MCF 10A (cell line): Measurements from ENCODE around the gene FLVCR1. TPM values are rescaled to one million over a fixed set of nuclear protein-coding genes. Genes with fewer than 3 reads are reported as not detected.
"Not testable (repeated sequence)": the region's sequence is repeated elsewhere in the genome, so short reads cannot be mapped to it uniquely, and the experiment has no call there.

ENCODE experiments used
- BruUV-seq: library from RNA; stranded (reverse); fragments of 400-500 nt; replicated peaks from 2 replicates; lab custom pipeline; 2021; lab: Mats Ljungman, UMichigan
- CTCF ChIA-PET: fragments of 300-600 bp; sonication (Branson Sonifier 250); formaldehyde crosslinking; extraction: SDS; loops from one replicate; lab custom pipeline; 2021; ENCODE audit warnings: antibody characterized with exemption, inconsistent platforms; lab: Yijun Ruan, JAX
- POLR2A ChIA-PET: fragments of 300-600, 350-650 bp; sonication (Branson Sonifier 250); formaldehyde crosslinking; extraction: SDS; loops from one replicate; lab custom pipeline; 2020; ENCODE audit warnings: antibody characterized with exemption, inconsistent platforms; lab: Yijun Ruan, JAX
- DNase-seq: peaks from one replicate; pipeline ENCODE4 v3.0.0-alpha.2; 2018; ENCODE audit not compliant: unreplicated experiment
- H3K27ac Mint-ChIP-seq: one replicate; pipeline ENCODE4 v1.8.0; 2022; ENCODE audit warnings: mild to moderate bottlenecking, low read depth, mixed read lengths; ENCODE audit not compliant: unreplicated experiment
- H3K27me3 Mint-ChIP-seq: one replicate; pipeline ENCODE4 v1.8.0; 2022; ENCODE audit warnings: mixed read lengths; ENCODE audit not compliant: insufficient read depth, unreplicated experiment
- H3K36me3 Mint-ChIP-seq: one replicate; pipeline ENCODE4 v1.8.0; 2022; ENCODE audit warnings: mild to moderate bottlenecking, moderate library complexity, mixed read lengths; ENCODE audit not compliant: insufficient read depth, unreplicated experiment
- H3K4me1 Mint-ChIP-seq: one replicate; pipeline ENCODE4 v1.8.0; 2022; ENCODE audit warnings: mixed read lengths; ENCODE audit not compliant: insufficient read depth, unreplicated experiment
- H3K4me3 Mint-ChIP-seq: one replicate; pipeline ENCODE4 v1.8.0; 2022; ENCODE audit warnings: mild to moderate bottlenecking, moderate library complexity, mixed read lengths; ENCODE audit not compliant: unreplicated experiment
- H3K9me3 Mint-ChIP-seq: one replicate; pipeline ENCODE4 v1.8.0; 2022; ENCODE audit warnings: mixed read lengths; ENCODE audit not compliant: unreplicated experiment
- CTCF ChIP-seq: fragments of 200-600 bp; IDR thresholded peaks from one replicate; pipeline ENCODE4 v1.8.0; 2022; ENCODE audit warnings: antibody characterized with exemption, mild to moderate bottlenecking; ENCODE audit not compliant: unreplicated experiment
- intact Hi-C: fragments of 100-400 bp; cut with micrococcal nuclease; formaldehyde crosslinking; loops from 2 replicates; pipeline ENCODE4 v1.14.1; 2022
- total RNA-seq: library from RNA; stranded (reverse); gene quantifications from 2 replicates; pipeline ENCODE4 v1.2.3, GENCODE V29; 2022

Gene FLVCR1
- total RNA-seq, 1 experiment from 2014 or later, result 16.5 TPM

DNA sequence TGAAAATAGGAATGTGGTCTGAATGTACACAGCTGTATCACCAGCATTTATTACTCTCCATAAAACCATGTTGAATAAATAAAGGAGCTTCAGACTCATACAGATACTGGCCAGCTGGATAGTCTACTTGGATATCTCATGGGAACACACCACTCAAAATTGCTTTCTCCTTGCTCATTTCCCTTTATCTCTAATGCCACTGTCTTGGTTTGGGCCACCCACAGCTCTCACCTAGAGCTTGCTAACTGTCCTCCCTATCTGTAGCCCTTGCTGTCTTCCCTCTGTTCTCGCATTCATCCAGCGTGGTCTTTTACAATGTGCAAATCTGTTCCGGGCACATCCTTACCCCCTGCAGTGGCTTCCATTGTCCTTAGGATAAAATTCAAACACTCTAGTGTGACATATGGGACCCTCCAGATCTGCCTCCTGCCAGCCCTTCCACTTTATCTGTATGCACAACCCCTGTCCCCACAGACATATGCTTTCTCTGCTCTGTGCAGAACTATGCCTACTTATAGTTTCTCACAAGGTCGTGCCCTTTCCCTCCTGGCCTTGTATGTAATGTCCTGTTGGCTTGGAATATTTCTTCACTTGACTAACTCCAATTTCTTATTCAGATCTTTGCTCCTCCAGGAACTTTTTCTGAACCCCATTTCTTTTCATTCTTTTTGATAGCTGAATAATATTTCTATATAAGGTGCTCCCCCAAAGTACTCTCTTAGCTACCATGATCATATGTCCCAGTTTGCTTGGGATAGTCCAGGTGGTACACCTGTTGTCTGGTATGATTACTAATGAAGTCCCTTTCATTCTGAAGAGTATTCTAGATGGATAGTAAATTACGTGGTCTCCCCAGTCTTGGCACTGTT lies 2.9 kb downstream of the FLVCR1 start:
- DNase-seq, result peak; percentile 17
- CTCF ChIA-PET, result interaction anchor here (0.6 to 3.4 kb wide), 12 partner anchors 11 to 1093 kb away, joined by 3 to 13 read pairs (median 4); partner anchors contain the start of genes NSL1 and TATDN3
- no TSS peak for BruUV-seq
- H3K9me3 Mint-ChIP-seq, result no peaks in the 10 kb centered on the region
- no peak for TF ChIP-seq CTCF
- intact Hi-C loops, result no loop called here
- POLR2A ChIA-PET, result interaction anchor here (0.5 to 5.5 kb wide), 13 partner anchors 7 to 391 kb away, joined by 3 to 134 read pairs (median 4); partner anchors contain the start of genes ATF3, NSL1 and TATDN3
- peaks cover 12% of the 10 kb centered on the region for H3K4me1 Mint-ChIP-seq
- H3K4me3 Mint-ChIP-seq, result no peak overlapping the region
- H3K27me3 Mint-ChIP-seq, result no peaks in the 10 kb centered on the region
- no peak overlapping the region for H3K27ac Mint-ChIP-seq
- peaks cover 31% of the 10 kb centered on the region for H3K36me3 Mint-ChIP-seq

GRCh38 chr1:212862111-212862690 lies 4.1 kb downstream of the FLVCR1 start:
- Mint-ChIP-seq H3K27me3 (no peaks in the 10 kb centered on the region), H3K4me1 (peaks cover 12% of the 10 kb centered on the region), H3K36me3 (peaks cover 44% of the 10 kb centered on the region), H3K4me3 (no peak overlapping the region), H3K27ac (no peak overlapping the region), H3K9me3 (no peaks in the 10 kb centered on the region)
- BruUV-seq, result no TSS peak
- POLR2A ChIA-PET, result interaction anchor here (1.0 to 1.5 kb wide), 3 partner anchors 9 to 199 kb away, joined by 3 to 4 read pairs (median 4); no protein-coding TSS in a partner anchor
- intact Hi-C loops, result no loop called here
- DNase-seq, result no peak
- no peak for TF ChIP-seq CTCF
- CTCF ChIA-PET, result interaction anchor here (1.6 to 3.4 kb wide), 2 partner anchors 10 to 44 kb away, joined by 4 to 13 read pairs; no protein-coding TSS in a partner anchor

- ChIA-PET CTCF (interaction anchor here (0.6 to 1.0 kb wide), 8 partner anchors 9 to 1366 kb away, joined by 3 to 7 read pairs (median 4); no protein-coding TSS in a partner anchor), POLR2A (interaction anchor here (0.8 to 1.3 kb wide), 2 partner anchors 71 to 210 kb away, joined by 3 to 8 read pairs; partner anchors contain the start of genes NSL1 and TATDN3)
- H3K27ac Mint-ChIP-seq, H3K27me3 Mint-ChIP-seq, DNase-seq, H3K9me3 Mint-ChIP-seq, intact Hi-C loops, H3K4me3 Mint-ChIP-seq, BruUV-seq: not testable (repeated sequence)
- Mint-ChIP-seq H3K36me3 (peaks cover 41% of the 10 kb centered on the region), H3K4me1 (peaks cover 12% of the 10 kb centered on the region)
Measured at GRCh38 chr1:212863345-212863744, 5.3 kb downstream of the FLVCR1 start.

DNA sequence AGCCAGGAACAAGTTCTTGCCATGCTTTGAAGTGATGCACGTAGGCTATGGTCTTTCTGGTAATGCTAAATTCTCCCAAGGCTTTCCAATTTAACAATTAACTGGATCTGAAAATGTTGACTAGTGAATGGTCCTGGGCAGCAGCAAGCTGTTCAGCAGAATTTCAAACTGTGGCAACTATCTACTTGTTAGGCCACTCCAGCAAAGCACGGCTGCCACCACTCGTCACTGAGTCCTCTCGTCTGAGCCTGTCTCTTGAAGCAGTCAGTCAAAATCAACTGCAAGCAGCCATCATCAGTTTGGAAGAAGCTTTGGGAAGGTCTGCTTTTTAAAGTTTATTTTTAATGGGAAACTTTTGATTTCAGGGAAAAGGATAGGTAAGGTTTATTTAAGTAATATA lies 6.1 kb downstream of the FLVCR1 start:
- H3K27me3 Mint-ChIP-seq, result no peaks in the 10 kb centered on the region
- H3K36me3 Mint-ChIP-seq, result peaks cover 45% of the 10 kb centered on the region
- H3K9me3 Mint-ChIP-seq, result no peaks in the 10 kb centered on the region
- H3K27ac Mint-ChIP-seq, result no peak overlapping the region
- ChIA-PET CTCF (interaction anchor here (0.7 to 1.0 kb wide), 2 partner anchors 131 to 391 kb away, joined by 3 read pairs; no protein-coding TSS in a partner anchor), POLR2A (interaction anchor here (0.6 to 1.3 kb wide), 3 partner anchors 38 to 113 kb away, joined by 3 to 8 read pairs (median 3); partner anchors contain the start of genes NSL1 and TATDN3)
- intact Hi-C loops, result no loop called here
- DNase-seq, result no peak
- TF ChIP-seq CTCF, result no peak
- H3K4me1 Mint-ChIP-seq, result peaks cover 8% of the 10 kb centered on the region
- no TSS peak for BruUV-seq
- H3K4me3 Mint-ChIP-seq, result no peak overlapping the region
